ENCODE measurements around the gene RANBP6.
"Not testable (repeated sequence)": the region's sequence is repeated elsewhere in the genome, so short reads cannot be mapped to it uniquely, and the experiment has no call there.

RANBP6 gene

GRCh38 chr9:6015278-6016157 lies at the start of gene RANBP6:
Gene RANBP6, minus strand, starts transcription at chr9:6015624. Its CDS starts 17 bp downstream, at chr9:6015607.
- peak; percentile 83 to 84 for DNase-seq (ENCODE audit: low read depth in 2 of 2)

DNA sequence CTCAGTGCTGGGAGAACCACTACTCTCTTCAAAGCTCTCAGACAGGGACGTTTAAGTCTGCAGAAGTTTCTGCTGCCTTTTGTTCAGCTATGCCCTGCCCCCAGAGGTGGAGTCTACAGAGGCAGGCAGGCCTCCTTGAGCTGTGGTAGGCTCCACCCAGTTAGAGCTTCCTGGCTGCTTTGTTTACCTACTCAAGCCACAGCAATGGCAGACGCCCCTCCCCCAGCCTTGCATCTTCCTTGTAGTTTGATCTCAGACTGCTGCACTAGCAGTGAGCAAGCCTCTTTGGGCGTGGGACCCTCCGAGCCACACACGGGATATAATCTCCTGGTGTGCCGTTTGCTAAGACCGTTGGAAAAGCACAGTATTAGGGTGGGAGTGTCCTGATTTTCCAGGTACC lies 47.7 kb upstream of the RANBP6 start:
- DNase-seq (ENCODE audit: low read depth in 2 of 2): not testable (repeated sequence)

GRCh38 chr9:6055666-6056065 lies 40.2 kb upstream of the RANBP6 start:
- DNase-seq (ENCODE audit: low read depth in 2 of 2): no peak

- DNase-seq (ENCODE audit: low read depth in 2 of 2): peak in 1 of 2 donors; percentile 50
These were observed 39.8 kb upstream of the RANBP6 start for GRCh38 chr9:6055216-6055615.

- DNase-seq (ENCODE audit: low read depth in 2 of 2): peak; percentile 35 to 41
These were observed 39.1 kb upstream of the RANBP6 start for GRCh38 chr9:6054280-6055099.

GRCh38 chr9:6052293-6052919 lies 37.0 kb upstream of the RANBP6 start:
- DNase-seq (ENCODE audit: low read depth in 2 of 2): no peak

DNA sequence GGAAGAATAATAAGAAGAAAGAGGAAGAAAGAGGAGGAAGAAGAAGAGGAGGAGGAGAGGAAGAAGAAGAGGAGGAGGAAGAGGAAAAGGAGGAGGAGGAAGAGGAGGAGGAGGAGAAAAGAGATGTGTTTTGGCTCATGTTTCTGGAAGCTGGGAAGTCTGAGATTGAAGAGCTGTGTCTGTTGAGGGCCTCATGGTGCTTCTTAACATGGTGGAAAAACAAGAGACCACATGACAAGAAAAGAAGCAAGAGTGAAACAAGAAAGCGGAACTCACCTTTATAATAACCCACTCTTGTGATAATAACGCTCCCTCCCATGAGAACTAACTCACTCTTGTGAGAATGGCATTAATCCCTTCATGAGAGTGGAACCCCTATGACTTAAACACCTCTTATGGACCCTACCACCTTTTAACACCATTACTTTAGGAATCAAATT lies 36.1 kb upstream of the RANBP6 start:
- no peak for DNase-seq (ENCODE audit: low read depth in 2 of 2)

GRCh38 chr9:6049798-6050197 lies 34.4 kb upstream of the RANBP6 start:
- no peak for DNase-seq (ENCODE audit: low read depth in 2 of 2)

GRCh38 chr9:6048039-6048438 lies 32.6 kb upstream of the RANBP6 start:
- no peak for DNase-seq (ENCODE audit: low read depth in 2 of 2)

DNA sequence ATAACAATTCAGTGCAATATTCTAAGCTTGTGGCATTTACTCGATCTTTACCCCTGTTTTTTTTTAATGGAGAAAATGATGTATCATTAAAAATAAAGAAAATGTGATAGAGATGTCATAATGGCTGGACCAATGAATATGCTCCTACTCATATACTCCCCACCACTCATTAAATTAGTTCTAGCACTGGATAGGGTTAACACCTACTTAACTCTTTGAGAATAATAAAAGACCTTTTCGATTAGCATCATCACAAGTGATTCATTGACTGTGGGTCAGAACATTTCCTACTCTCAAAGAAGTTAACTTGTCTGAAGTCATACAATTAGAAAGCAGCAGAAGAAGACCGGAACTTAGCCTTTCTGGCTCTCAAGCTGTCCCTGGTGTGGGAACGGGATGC lies 31.6 kb upstream of the RANBP6 start:
- DNase-seq (ENCODE audit: low read depth in 2 of 2): no peak

GRCh38 chr9:6045364-6045763 lies 29.9 kb upstream of the RANBP6 start:
- no peak for DNase-seq (ENCODE audit: low read depth in 2 of 2)

- no peak for DNase-seq (ENCODE audit: low read depth in 2 of 2)
These were observed 24.7 kb upstream of the RANBP6 start for GRCh38 chr9:6040077-6040476.

DNA sequence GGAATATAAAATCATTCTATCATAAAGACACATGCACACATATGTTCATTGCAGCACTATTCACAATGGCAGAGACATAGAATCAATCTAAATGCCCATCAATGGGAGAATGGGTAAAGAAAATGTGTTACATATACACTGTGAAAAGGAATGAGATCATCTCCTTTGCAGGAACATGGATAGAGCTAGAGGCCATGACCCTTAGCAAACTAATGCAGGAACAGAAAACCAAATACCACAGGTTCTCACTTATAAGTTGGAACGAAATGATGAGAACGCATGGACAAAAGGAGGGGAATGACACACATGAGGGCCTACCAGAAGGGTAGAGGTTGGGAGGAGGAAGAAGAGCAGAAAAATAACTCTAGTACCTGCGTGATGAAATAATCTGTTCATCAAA lies 21.0 kb upstream of the RANBP6 start:
- no peak for DNase-seq (ENCODE audit: low read depth in 2 of 2)

DNA sequence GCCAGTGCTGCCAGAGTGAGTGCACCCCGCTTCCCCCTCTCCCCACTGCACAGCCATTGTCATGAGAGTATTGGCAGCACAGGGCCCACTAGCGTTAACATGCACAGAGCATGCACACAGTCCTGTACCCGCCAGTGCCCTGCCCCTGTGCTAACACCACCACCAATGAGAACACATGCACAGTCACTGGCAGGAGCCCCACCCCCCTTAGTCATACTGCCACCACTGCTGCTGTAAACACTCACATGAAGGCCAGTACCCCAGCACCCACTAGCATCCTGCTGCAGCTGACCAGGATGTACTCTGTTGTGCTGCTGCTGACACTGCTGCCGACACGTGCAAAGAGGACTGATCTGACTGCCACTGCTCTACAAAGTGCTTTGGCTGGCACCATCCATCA lies 19.5 kb upstream of the RANBP6 start:
- DNase-seq (ENCODE audit: low read depth in 2 of 2): no peak

DNA sequence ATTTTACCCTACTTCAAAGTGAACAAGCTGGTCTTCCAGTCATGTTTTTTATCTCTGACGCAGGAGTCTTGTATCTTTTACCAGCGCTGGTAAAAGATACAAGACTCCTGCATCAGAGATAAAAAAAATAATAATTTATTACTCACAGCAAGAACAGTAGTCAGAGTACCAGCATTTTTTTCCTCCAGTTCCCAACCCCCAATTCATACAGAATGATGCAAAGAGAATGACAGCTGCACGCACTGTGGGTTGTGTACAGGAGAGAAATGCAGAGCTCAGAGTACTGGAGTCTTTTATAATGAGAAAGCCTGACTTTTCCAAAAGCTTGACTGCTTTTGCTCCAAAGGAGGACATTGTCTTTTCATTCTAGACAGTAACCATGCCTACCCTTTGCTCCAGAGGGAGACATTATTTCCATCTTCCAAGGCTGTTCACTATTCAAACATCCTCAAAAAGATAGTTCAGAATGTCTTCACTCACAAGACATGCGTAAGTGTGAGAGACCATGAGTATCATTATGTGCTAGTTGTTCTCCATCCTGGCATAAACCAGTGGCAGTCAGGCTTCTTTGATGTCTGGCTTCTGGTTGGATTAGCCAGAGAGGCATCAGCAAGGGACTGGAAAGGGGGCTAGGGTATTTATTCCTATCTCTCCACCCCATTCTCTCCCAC lies 14.3 kb upstream of the RANBP6 start:
- DNase-seq (ENCODE audit: low read depth in 2 of 2): no peak

DNA sequence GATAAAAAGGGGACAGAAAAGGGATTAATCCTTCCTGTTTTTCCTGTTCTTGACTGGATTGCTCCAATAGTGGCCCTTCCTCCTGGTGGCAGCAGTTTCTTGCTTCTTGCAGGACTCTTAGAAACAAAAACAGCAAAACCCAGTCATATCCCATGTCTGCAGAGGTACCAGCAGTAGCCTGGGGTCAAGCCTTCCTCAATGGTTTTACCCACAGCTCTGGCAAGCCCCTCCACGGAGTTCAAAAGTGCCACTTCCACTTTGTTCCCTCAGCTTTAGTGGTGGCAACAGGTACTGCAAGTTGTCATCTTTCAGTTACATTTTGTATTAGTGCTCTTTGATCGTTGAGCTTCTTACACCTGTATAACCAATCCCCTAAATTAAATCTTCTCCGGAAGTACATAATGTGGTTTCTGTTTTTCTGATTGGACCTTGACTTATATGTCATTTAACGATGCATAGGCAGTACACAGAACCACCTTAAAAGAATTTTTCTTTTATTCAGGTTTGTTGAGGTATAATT lies 8.7 kb upstream of the RANBP6 start:
- DNase-seq (ENCODE audit: low read depth in 2 of 2): peak in 1 of 2 donors; percentile 6

DNA sequence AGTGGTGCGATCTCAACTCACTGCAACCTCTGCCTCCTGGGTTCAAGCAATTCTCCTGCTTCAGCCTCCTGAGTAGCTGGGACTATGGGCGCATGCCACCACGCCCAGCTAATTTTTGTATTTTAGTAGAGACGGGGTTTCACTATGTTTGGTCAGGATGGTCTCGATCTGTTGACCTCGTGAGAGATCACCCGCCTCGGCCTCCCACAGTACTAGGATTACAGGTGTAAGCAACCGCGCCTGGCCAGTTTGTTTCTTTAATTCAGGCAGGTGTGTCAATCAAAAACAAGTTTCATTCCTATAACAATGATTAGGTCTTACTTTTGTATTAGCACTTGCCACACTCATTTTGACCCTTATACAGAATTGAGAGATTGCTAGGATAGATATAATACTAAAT lies 1.6 kb upstream of the RANBP6 start:
- not testable (repeated sequence) for DNase-seq (ENCODE audit: low read depth in 2 of 2)

- peak in 1 of 2 donors; percentile 6 for DNase-seq (ENCODE audit: low read depth in 2 of 2)
These were observed 654 bp downstream of the RANBP6 start for GRCh38 chr9:6014670-6015270.

GRCh38 chr9:6008169-6008979 lies 7.0 kb downstream of the RANBP6 start:
- peak; percentile 83 to 85 for DNase-seq (ENCODE audit: low read depth in 2 of 2)

- DNase-seq (ENCODE audit: low read depth in 2 of 2): peak; percentile 59
These were observed 7.7 kb downstream of the RANBP6 start for GRCh38 chr9:6007770-6008168.
